NCI-H1048 (cell line): ENCODE measurements around the gene KDM8.
"Not testable (repeated sequence)": the region's sequence is repeated elsewhere in the genome, so short reads cannot be mapped to it uniquely, and the experiment has no call there.

Experiments
- DNase-seq: peaks from one replicate; lab custom pipeline; 2025; lab: John Stamatoyannopoulos, UW

KDM8 gene

DNA sequence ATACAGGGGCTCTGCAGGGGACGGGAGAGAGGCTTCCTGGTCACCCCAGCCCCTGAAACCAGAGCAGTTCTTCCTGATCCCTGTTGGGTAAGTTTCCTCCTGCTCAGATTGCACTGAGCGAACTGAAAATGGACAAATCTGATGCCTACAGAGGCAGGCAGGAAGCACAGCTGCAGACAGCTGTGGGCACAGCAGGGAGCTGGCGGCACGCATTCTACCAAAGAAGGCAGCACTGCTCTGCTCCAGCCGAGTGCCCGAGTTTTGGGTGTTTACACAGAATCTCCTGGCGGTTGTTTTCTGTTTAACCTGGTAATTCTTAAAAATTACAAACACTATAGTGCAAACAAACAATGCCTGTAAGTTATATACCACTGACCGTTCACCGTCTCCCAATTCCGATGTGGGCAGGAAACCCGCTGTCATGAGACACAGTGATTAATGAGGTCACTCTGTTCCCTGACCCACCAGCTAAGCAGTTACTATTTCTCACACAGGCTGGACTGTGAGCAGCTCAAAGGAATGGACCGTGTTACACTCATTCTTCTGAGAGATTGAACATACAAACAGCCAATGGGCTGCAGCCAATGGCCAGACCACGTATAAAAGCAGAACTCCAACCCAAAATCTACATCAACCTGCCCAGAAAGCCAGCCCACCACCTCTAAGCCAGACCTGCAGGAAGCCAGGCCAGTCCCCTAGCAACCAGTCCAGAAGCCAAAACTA lies 39.7 kb downstream of the KDM8 start:
- DNase-seq = no peak

DNA sequence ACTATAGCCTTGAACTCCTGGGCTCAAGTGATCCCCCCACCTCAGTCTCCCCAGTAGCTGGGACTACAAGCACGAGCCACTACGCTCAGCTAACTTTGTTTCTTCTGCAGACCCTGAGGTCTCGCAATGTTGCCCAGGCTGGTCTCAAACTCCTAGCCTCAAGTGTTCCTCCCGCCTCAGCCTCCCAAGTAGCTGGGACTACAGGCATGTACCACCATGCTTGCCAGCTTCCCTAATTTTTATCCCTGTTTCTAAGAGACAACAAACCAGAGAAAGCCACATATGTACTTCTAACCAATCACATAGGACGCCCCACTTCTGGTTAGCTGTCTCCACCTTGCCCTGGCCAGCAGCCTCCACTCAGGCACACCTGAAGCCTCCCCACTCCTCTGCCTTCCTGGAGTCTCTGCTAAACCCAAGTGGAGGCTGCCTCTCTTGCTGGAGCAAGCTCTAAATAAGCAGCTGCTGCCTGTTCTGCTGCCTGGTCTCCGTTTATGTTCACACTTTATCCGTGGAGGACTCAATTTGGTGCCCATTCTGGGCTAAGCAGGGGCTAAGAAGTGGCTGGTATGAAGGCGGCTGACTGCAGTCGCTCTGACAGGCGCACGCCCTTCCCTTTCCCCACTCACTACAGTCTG lies 40.5 kb downstream of the KDM8 start:
- no peak for DNase-seq

DNA sequence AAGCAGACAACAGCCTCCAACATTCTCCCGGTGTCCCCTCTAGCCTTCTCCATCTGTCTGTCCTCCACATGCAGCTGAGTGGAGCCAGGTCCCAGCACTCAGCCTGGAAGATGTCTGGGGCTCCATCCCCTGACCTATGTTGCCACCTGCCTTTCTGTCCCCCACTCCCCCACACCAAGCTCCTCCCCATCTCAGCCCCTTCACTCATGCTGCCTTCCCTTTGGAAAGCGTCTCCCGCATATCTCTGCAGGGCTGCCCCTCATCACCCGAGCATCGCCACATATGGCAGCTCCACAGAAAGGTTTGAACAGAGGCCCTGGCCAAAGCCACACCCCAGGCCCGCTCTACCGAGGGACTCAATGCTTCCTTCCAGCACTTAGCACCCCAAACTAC lies 41.0 kb downstream of the KDM8 start:
- DNase-seq = no peak

DNA sequence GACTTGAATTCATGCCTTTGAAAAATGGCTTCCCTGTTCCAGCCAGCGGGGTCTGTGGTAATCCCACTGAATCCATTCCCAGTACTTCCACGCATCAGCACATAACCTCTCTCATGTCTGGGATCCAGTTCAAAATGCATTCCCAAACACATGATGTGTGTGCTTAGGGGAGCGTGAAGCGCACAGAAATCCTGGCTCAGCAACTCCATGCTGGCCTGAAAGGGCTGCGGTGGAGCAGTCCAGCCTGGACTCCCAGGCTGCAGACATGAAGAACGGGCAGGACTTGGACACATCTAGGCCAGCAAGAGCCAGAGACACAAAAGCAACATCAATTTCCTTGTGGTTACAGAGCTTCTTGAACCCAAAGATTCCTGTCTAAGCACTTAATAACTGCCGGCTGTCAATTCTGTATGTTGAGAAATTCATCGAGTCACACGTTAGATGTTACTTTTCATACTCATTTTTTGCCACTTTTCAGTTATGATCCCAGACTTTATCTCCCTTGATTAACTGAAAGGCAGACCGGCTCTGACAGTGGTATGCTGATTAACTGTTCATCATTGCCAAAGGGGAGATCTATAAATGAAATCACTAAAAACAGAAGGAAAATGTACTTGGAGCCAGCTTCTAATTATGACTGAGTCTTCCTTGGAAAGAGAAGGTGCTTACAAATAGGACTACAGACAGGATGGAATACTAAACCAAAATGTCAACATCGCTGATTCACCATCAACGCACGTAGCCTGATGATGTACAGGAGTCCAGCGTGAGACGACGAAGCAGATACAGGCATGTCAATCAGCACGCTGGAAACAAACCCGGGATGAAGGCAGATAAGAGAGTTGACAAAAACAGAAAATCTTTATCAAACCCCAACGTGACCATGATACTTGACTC lies 42.2 kb downstream of the KDM8 start:
- no peak for DNase-seq

- DNase-seq = no peak
Measured at GRCh38 chr16:27246439-27246838, 43.1 kb downstream of the KDM8 start.

DNA sequence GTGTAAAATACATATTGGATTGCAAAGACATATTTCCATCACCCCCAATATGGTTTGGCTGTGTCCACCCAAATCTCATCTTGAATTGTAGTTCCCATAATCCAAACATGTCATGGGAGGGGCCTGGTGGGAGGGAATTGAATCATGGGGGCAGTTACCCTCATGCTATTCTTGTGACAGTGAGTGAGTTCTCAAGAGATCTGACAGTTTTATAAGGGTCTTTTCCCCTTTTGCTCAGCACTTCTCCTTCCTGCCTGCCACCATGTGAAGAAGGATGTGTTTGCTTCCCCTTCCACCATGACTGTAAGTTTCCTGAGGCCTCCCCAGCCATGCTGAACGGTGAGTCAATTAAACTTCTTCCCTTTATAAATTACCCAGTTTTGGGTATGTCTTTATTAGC lies 43.8 kb downstream of the KDM8 start:
- not testable (repeated sequence) for DNase-seq

GRCh38 chr16:27248036-27248435 lies 44.7 kb downstream of the KDM8 start:
- DNase-seq = no peak

- DNase-seq = not testable (repeated sequence)
Measured at GRCh38 chr16:27248886-27249285, 45.6 kb downstream of the KDM8 start.

DNA sequence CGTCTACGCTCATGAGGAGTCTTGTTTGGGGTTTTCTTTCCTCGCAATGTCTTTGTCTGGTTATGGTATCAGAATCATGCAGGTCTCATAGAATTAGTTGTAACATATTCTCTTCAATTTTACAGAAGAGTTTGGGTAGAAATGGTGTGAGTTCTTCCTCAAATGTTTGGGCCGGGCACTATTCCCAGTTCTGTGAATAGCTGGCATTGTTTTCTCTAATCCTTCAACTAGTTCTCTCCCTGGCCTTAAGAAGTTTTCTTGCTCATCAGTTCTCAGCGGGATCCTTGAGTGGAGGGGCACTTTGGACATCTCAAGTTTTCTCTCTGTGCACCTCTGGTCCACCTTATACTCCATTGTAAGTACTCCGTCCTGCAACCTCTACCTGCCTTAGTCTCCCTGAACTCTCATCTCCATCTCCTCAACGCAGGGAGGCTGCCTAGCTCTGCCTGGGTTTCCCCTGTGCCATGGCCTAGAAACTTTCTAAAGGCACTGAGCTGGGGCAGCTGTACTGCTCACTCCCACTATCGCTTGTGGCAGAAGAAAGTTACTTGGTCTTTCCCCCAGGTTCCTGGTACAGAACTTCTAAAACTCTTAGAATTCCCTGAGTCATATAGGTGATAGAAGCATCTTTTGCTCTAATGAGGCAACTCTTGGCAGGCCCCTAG lies 48.3 kb downstream of the KDM8 start:
- no peak for DNase-seq

DNA sequence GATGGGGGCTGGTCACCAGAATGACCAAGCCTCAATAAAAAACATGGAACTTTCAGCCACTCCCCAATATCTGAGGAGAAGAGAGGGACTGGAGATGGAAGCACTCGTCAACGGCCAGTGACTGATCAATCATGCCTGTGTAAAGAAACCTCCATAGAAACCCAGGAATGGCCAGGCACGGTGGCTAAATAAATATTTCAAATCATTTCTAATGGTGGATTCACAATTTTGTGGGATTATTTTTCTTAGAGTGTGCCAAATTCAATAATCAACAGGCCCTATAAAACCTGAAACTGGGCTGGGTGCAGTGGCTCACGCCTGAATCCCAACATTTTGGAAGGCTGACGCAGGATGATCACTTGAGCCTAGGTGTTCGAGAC lies 48.9 kb downstream of the KDM8 start:
- no peak for DNase-seq

- no peak for DNase-seq
Measured at GRCh38 chr16:27253526-27253930, 50.2 kb downstream of the KDM8 start.

DNA sequence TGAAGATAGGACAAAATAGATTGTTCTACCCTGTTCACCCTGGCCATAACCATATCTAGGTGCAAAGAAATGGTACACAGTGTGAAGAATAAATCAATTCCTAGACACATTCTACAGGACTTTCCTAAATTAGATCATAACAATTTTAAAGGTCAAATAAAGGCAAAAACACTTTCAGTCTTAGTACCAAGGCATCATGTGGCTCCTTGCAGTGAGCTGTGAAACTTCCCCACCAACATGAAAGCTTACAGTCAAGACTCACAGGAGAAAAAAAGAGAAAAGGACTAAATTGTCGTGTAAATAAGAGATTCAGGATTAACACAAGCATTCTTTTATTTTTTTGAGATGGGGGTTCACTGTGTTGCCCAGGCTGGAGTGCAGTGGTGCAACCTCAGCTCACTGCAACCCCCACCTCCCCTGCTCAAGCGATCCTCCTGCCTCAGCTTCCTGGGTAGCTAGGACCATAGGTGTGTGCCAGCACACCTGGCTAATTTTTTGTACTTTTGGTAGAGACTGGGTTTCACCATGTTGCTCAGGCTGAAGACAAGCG lies 51.0 kb downstream of the KDM8 start:
- no peak for DNase-seq

DNA sequence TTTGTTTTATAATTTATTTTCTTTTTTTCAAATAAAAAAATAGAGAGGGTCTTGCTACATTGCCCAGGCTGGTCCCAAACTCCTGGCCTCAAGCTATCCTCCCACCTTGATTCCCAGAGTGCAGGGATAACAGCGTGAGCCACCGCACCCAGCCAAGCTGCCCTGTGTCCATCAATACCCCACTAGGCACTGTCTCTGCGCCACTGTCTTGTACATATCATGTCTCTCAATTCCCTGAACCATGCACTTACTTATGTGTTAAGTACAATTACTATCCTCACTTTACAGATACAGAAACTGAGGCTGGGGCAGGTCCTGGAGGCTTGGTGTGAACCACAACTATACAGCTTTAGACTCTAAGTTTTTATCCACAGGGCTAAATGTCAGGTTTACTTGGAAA lies 53.5 kb downstream of the KDM8 start:
- DNase-seq = no peak

DNA sequence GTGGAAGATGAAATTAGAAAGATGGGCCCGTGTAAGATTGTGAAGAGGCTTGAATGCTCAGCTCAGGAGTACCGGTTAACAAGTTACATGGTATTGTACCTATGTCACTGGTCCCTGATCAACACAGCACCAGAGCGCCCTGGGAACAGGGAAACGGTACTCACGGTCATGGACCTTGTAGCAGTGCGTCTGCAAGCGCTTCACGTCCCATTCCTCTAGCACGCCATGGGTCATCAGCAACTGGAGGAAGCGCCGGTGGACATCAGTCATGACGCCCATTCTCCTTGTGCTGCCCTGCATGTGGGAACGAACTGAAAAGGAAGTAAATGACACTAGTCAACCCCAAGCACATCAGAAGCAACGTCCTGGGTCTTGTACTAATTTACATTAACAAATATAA lies 53.9 kb downstream of the KDM8 start:
- DNase-seq = no peak

DNA sequence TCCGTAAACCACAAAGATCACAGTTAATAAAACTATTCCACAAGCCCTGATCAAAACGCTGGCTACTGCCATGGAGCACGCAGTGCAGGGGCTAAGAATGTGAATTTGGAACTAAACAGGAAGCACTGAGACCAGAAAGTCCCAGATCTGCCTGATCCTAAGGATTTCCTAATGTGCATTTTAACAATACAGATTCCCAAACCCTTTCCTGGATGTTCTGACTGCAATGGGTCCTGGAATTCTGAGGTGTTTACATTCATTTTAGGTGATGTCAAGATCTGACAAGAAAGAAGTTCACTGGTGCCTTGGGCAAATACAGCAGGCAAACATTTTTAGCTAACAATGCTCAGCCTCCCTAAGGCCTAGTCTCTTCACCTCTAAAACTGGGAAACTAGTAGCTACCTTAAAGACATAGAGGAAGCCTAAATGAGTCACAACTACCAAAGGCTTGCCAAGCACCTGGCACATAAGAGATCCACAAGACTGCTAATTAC lies 55.0 kb downstream of the KDM8 start:
- DNase-seq = no peak

GRCh38 chr16:27259710-27260109 lies 56.4 kb downstream of the KDM8 start:
- DNase-seq = no peak

DNA sequence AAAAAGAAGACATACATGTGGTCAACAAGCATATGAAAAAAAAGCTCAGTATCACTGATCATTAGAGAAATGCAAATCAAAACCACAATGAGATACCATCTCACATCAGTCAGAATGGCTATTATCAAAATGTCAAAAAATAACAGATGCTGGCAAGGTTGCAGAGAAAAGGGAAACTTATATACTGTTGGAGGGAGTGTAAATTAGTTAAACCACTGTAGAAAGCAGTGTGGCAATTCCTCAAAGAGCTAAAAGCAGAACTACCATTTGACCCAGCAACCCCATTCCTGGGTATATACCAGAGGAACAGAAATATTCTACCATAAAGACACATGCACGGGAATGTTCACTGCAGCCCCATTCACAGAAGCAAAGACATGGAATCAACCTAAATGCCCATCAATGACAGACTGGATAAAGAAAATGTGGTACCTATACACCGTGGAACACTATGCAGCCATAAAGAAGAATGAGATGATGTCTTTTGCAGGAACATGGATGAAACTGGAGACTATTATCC lies 59.6 kb downstream of the KDM8 start:
- not testable (repeated sequence) for DNase-seq

DNA sequence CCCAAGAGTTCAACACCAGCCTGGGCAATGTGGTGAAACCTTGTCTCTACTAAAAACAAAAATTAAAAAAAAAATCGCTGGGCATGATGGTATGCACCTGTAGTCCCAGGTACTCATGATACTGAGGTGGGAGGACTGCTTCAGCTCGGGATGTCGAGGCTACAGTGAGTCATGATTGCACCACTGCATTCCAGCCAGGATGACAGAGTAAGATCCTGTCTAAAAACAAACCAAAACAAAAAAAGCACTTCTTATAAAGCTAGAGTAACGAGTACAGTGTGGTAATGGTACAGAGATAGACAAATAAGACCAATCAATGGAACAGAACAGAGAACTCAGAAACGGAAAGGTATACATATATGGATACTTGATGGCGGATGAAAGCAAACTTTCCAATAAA lies 60.8 kb downstream of the KDM8 start:
- no peak for DNase-seq

DNA sequence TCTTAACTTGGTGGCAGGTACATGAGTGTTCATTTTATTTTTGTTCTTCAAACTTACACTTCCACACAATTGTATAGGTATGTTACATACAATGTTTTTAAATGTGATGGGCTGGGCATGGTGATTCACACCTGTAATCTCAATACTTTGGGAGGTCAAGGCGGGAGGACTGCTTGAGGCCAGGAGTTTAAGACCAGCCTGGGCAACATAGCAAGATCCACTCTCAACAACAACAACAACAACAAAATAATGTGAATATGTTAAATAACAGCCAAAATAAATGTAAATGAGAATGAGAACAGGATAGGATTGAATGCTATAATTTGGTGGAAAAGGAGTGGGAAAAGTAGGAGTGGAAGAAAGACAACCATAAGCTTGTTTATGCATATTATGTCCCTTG lies 62.7 kb downstream of the KDM8 start:
- DNase-seq = no peak

DNA sequence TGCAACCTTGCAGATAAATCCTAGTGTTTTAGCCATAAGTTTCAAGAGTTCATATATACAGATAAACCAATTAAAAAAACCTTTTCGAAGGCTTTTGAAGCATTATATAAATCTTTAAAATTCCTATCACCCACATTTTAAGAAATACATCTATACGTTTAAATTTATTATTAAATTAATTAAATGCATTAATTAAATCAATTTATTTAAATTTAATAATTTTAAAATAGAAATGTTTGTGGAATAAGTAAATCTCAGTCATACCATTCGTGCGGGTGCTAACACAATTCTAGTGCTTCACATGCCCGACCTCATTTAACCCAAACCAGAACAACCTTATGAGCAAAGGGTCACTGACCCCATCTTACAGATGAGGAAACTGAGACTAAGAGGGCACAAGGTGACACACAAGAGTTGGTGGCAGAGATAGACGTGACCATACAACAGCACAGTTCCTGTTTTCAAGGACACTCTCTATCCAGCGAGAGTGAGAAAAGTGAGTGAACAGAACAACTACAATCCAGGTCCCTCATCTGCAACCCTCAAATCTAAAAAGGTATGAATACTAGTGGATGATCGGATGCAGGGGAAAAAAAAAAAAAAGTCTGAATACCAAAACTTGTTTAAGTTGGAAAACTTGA lies 63.8 kb downstream of the KDM8 start:
- DNase-seq = no peak
